Activated CD8-positive, alpha-beta memory T cell treated with anti-CD3 and anti-CD28 coated beads for 24 hours (primary cell): ENCODE measurements around the gene MMP25.

Experiments
- DNase-seq: peaks from one replicate; pipeline ENCODE4 v3.0.0-alpha.2; 2020

MMP25 gene

DNA sequence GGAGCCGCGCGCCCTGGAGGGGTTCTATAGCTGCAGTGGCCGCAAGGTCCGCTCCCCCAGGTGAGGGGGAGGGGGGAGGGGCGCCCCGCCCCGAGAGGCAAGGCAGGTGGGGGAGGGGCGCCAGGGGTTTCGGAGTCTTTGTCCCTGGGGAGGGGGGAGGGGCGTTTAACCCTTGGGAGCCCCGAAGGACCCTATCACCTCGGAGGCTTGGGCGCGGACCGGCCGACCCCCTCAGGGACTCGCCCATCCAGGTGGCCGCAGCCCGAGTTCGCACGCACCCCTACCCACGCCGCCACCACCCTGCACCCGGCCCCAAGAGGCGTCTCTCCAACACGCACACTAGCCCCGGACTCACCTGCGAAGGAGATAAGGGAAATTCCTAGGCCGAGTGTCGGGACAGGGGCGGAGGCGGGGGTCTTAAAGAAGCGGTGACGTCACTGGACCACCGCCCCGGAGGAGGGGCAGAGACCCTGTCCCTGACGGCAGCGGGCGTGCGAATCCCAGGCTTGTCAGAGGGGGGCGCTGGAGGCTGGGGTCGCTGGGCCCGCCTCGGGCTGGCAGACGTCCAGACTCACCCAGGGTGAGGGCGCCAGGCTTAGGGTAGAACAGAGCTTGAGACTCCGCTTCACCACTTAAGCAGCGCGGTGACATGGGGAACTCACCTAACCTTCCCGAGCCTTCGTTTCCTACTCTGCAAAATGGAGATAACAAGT is 28.4 kb upstream of the MMP25 start, which contains the start of gene CLDN6:
Gene CLDN6 (minus strand): TSS at position 390 of the 713 bp plus-strand sequence. CDS start 2,162 bp downstream, outside the sequence.
- no peak for DNase-seq

DNA sequence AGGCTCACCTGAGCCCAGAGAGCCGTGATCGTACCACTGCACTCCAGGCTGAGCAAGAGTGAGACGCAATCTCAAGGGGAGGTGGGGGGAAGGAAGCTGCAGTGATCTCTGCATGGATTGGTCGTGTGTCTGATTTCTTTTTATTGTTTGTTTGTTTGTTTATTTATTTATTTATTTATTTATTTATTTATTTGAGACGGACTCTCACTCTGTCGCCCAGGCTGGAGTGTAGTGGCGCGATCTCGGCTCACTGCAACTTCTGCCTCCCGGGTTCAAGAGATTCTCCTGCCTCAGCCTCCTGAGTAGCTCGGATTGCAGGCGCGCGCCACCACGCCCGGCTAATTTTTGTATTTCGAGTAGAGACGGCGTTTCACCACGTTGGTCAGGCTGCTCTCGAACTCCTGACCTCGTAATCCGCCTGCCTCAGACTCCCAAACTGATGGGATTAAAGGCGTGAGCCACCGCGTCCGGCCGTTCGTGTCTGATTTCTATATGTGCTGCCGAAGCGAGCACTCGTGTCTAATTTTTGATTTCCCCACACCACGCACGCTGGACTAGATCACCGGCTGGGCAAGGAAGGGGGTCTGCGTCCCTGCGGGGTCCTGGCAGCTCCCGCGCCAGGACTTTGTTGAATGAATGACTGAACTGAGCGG is 26.6 kb upstream of the MMP25 start:
- DNase-seq: no peak

DNA sequence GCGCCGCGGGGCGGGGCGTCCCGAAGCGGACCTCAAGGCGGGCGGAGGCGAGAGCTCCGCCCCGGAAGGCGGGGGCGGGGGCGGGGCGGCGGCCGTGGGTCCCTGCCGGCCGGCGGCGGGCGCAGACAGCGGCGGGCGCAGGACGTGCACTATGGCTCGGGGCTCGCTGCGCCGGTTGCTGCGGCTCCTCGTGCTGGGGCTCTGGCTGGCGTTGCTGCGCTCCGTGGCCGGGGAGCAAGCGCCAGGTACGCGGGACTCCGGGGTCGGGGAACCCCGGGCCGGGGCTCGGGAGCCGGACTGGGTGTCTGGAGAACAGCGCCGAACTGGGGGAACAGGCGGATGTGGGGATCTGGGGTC is 26.1 kb upstream of the MMP25 start, which contains the start of gene TNFRSF12A:
Gene TNFRSF12A (plus strand): TSS at position 122 of the 357 bp plus-strand sequence. CDS start 30 bp downstream, at position 152.
- DNase-seq: peak; percentile 86

GRCh38 chr16:3020604-3021448 is 25.5 kb upstream of the MMP25 start:
- peak; percentile 79 for DNase-seq

GRCh38 chr16:3021449-3022207 is 24.7 kb upstream of the MMP25 start:
- DNase-seq: peak; percentile 86

- DNase-seq: peak; percentile 93
Measured at GRCh38 chr16:3022208-3022683, 24.1 kb upstream of the MMP25 start.

DNA sequence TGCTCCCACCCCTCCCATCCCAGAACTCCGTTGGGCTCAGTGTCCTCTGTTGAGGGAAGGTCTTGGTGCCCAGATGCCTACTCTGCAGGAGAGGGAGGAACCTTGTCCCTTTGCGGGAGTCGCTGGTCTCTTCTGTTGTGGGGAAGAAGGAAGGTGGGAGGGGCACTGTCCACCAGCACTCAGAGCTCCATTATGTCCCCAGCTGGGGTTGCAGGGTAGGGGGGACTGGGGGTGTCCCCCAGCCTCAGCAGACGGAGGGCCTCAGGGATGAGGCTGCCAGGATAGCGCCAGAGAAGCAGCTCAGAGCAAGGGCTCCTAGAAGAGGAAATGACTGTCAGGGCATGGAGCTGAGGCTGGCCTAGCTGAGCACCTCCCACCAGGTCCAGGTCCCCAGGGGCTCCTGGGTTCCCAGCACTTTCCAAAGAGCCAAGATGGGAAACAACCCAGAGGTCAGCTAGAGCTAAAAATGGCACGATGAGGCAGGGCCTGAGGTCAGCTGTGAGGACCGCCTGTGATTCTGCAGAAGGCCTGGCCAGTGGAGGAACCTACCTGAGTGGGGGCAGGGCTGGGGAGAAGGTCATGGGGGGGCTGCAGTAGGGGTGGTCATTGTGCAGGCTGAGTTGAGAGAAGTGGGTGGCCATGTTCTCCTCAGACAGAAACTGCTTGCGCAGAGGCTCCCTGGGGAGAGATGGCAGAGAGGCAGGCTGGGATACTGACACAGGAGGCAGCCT is 23.5 kb upstream of the MMP25 start:
- peak; percentile 75 for DNase-seq

DNA sequence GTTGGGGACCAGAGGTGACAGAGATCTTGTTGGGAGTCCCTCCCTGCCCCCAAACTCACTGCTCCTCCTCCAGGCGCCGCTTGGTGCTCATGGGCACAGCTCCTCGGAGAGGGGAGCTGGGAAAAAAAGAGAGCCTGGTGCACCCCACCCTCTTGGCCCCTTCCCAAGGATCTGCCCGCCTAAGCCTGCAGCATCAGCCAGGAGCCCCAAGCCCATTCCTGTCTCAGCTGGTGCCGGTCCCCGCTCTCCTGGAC is 23.0 kb upstream of the MMP25 start:
- no peak for DNase-seq

DNA sequence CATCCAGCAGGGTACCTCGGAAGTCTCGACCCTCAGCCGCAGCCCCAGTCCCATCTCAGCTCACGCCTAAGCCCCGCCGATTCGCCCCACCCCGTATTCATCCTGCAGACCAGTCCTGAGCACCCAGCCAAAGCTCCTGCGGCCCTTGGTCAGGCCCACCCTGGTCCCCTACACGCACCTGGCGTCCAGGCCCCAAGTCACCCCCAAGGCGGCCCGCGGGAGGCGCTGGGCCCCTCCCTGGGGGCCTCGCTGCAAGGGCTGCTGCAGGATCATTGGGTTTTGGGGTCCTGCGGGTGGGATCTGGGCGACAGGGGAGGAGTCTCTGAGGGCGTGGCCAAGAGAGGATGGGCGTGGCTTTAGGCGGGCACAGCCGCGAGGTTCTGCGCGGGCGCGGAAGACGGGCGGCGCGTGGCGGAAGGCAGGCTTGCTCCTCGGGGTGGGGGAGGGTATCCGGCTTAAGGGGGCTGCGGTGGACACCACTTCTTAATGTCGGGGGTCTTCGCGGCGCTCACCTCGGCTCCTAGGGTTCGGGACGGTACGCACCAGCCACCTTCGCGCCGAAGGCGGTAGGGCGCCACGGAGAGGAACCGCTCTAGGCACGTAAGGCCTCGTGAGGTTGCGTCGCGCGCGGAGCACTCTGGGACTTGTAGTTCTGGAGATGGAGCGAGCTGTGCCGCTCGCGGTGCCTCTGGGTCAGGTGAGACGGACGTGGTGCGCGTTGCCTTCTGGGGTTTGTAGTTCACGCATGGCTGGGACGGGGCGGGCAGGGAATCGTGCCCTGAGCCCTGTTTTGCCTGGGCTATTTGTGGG is 22.5 kb upstream of the MMP25 start, which contains the start of the genes HCFC1R1 and THOC6:
Gene HCFC1R1 (minus strand): TSS at position 274 of the 810 bp plus-strand sequence. CDS start 1 bp downstream, at position 273.
Gene THOC6 (plus strand): TSS at position 367 of the 810 bp plus-strand sequence. CDS start 292 bp downstream, at position 659.
- peak; percentile 97 for DNase-seq

GRCh38 chr16:3025032-3026002 is 21.0 kb upstream of the MMP25 start:
- no peak for DNase-seq

DNA sequence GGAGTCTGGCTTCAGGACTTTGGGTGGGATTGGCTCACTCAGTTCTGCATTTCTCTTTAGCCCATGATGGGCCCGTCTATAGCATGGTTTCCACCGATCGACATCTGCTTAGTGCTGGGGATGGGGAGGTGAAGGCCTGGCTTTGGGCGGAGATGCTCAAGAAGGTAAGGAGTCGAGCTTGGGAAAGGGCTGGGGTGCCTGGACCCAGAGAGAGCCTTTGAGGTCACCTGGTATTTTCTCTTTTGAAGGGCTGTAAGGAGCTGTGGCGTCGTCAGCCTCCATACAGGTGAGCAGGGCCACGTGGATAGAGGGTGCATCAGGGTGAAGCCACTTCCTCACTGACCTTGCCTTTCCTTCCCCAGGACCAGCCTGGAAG is 20.4 kb upstream of the MMP25 start:
- DNase-seq: no peak

DNA sequence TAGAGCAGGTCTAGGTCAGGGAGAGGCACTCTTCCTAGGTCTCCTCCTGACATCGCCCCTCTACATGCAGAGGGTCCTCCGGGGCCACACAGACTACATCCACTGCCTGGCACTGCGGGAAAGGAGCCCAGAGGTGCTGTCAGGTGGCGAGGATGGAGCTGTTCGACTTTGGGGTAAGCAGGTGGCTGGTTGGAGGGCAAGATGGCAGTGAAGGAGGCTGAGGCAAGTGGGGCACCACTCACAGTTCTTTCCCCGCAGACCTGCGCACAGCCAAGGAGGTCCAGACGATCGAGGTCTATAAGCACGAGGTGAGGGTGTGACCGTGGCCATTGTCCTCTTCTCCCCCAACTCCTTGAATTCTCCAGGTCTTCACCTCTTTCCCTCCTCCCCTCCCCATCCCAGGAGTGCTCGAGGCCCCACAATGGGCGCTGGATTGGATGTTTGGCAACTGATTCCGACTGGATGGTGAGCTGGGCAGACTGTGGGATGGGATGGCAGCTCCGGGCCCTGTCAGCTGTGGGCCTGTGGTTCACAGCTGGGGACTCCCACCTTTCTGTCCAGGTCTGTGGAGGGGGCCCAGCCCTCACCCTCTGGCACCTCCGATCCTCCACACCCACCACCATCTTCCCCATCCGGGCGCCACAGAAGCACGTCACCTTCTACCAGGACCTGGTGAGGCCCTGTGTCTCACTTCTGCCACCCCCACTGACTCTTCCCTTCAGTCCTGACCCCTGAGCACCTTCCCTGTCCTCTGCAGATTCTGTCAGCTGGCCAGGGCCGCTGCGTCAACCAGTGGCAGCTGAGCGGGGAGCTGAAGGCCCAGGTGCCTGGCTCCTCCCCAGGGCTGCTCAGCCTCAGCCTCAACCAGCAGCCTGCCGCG is 19.5 kb upstream of the MMP25 start:
- no peak for DNase-seq

DNA sequence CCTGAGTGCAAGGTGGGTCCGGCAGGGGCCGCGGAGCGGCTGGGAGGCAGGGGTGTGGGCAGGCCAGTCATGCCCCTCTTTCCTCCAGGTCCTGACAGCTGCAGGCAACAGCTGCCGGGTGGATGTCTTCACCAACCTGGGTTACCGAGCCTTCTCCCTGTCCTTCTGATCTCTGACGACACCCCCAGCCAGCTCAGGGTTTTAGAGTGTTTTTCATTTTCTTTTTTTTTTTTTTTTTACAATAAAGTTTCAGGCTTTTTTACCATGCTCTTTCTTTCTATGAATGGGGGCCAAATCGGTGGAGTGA is 18.9 kb upstream of the MMP25 start:
- DNase-seq: no peak

DNA sequence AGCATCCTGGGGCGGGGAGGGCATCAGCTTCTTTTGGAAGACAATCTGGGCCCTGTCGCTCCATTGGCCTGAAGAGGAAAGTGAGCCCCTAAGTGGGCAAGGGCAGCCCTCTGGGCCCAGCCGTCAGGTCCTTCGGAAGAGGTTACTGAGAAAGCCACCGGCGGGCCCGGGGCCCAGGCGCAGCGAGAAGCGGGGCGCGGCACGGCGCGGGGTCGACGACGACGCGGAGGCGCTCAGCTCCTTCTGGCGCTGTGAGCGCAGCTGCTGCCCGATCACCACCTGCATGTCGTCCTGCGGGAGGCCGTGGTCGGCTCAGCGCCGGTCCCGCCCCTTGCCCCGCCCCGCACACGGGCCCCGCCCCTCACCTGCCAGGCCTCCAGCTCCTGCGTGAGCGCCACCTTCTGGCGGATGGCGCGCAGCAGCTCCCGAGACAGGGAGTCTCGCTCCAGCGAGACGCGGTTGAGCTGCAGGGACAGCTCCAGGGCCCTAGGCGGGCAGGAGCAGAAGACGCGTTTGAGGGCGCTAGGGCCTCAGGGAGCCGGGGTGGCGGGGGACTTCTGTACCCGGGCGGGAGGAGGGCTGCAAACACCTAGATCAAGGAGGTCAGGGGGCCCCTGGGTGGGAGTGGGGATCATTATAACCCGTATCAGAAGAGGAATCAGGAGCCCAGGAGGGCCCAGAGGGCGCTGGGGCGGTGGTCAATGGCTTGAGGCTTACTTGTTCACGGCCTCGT is 18.2 kb upstream of the MMP25 start:
- DNase-seq: peak; percentile 95

GRCh38 chr16:3028716-3029319 is 17.5 kb upstream of the MMP25 start:
- DNase-seq: peak; percentile 68

DNA sequence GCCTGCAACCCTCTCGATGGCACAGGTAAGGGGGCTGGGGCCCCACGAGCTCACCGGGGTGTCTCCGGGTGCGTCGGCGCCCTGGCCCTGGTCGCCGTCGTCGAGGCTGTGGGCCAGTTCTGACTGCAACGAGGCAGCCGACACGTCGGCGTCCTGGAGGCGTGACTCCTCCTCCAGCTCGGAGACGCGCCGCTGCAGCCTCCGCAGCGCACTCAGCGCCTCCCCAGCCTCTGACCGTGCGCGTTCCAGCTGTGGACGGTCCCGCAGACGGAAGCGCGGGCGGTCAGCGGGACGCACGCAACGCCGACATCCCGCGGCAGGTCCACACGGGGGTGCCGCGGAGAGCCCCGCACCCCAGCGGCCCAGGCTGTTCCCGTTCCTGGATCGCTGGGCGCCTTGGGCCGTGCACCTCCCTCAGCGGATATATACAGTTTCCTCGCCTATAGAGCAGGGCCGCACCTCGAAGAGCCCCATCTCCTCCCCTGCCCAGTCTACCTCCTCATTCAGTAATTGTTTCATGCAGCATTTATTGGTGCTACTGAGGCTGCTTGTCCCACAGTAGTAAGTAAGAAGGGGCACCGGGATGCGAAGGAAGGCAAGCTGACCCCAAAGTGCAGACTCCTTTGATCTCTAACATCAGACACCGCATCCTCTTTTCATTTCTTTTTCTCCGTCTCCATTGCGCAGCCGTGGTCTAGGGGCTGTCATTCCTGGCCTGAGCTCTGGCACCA is 16.7 kb upstream of the MMP25 start:
- peak; percentile 69 for DNase-seq
